ENCODE measurements around the gene SLC27A2. TPM values are rescaled to one million over a fixed set of nuclear protein-coding genes. Genes with fewer than 3 reads are reported as not detected.
"Not testable (repeated sequence)": the region's sequence is repeated elsewhere in the genome, so short reads cannot be mapped to it uniquely, and the experiment has no call there.

The SLC27A2 gene
- polyA plus RNA-seq, 1 donor = 0.09 TPM

- DNase-seq (ENCODE audit: low read depth) = no peak
Measured at GRCh38 chr15:50163719-50164410, 18.1 kb upstream of the SLC27A2 start.

GRCh38 chr15:50164458-50164857, 17.5 kb upstream of the SLC27A2 start:
- DNase-seq (ENCODE audit: low read depth) = no peak

DNA sequence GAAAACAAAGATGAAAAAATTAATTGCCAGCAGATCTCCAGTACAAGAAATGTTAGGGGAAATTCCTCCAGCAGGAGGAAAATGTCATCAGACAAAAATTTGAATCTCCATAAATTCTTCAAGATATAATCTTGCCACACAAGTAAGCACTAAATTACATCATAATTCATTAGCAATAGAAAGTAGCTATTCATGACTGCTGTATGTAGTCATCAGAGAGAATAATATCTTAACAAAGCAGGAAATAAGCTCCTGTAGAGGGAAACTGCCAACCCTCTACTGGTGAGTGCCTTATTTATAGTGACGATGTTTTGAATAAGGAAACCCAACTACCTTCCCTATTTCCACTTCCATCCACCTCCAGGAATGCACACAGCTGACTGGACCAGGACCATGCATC, 15.8 kb upstream of the SLC27A2 start:
- no peak for DNase-seq (ENCODE audit: low read depth)

DNA sequence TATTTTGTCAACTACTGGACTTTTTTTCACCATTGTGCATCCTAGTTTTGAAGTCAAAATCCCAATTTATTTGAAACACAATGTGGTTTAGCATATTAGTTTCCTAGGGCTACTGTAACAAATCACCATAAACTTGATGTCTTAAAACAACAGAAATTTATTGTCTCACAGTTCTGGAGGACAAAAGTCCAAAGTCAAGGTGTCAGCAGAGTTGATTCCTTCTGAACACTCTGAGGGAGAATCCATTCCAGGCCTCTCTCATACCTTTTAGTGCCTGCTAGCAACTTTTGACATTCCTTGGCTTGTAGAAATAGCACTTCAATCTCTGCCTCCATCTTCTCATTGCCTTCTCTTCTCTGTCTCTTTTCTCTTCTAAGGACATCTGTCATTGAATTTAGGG, 14.9 kb upstream of the SLC27A2 start:
- no peak for DNase-seq (ENCODE audit: low read depth)

GRCh38 chr15:50168379-50168778, 13.6 kb upstream of the SLC27A2 start:
- DNase-seq (ENCODE audit: low read depth) = no peak

DNA sequence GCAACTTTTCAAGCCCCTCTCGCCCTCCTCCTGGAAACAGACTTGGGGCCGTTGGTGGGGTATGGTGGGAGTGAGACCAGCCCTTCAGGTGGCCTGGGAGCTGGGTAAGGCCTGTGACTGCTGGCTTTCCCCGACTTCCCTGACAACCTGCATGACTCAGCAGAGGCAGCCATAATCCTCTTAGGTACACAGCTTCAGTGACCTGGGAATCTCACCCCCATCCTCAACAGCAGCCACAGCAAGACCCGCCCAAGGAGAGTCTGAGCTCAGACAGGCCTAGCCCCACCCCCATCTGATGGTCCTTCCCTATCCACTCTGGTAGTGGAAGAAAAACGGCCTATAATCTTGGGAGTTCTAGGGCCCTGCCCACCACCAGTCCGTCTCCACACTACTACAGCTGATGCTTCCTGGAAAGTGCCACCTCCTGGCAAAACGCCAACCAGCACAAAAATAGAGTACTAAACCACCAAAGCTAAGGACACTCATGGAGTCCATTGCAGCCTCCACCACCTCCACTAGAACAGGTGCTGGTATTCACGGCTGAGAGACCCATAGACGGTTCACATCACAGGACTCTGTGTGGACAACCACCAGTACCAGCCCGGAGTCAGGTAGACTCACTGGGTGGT, 13.1 kb upstream of the SLC27A2 start:
- DNase-seq (ENCODE audit: low read depth) = no peak

DNA sequence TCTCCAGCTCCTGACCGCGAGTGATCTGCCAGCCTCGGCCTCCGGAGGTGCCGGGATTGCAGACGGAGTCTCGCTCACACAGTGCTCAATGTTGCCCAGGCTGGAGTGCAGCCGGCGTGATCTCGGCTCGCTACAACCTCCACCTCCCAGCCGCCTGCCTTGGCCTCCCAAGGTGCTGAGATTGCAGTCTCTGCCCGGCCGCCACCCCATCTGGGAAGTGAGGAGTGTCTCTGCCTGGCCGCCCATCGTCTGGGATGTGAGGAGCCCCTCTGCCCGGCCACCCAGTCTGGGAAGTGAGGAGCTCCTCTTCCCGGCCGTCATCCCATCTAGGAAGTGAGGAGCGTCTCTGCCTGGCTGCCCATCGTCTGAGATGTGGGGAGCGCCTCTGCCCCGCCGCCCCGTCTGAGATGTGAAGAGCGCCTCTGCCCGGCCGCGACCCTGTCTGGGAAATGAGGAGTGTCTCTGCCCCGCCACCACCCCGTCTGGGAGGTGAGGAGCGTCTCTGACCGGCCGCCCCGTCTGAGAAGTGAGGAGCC, 9.6 kb upstream of the SLC27A2 start:
- not testable (repeated sequence) for DNase-seq (ENCODE audit: low read depth)

- DNase-seq (ENCODE audit: low read depth) = no peak
Measured at GRCh38 chr15:50176869-50177268, 5.1 kb upstream of the SLC27A2 start.

- no peak for DNase-seq (ENCODE audit: low read depth)
Measured at GRCh38 chr15:50180091-50180490, 1.9 kb upstream of the SLC27A2 start.

DNA sequence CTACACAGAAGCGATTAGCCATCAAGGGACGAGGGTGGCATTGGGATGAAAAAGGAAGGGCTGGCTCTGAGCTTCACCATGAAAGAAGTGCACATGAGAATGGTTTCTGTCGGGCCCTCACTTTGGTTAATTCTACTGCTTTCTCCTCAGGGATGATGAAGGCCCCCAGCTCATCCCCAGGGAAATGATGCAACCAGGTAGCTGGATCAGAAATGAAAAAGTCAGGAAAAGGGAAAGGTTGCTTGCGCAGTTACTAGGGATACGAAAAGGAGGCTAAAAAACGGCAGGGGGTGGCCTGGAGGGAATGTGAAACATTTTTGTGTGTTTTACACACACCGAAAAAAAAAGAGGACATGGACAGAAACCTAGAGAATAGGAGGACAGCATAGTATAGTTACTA, 1.4 kb upstream of the SLC27A2 start:
- DNase-seq (ENCODE audit: low read depth) = no peak

DNA sequence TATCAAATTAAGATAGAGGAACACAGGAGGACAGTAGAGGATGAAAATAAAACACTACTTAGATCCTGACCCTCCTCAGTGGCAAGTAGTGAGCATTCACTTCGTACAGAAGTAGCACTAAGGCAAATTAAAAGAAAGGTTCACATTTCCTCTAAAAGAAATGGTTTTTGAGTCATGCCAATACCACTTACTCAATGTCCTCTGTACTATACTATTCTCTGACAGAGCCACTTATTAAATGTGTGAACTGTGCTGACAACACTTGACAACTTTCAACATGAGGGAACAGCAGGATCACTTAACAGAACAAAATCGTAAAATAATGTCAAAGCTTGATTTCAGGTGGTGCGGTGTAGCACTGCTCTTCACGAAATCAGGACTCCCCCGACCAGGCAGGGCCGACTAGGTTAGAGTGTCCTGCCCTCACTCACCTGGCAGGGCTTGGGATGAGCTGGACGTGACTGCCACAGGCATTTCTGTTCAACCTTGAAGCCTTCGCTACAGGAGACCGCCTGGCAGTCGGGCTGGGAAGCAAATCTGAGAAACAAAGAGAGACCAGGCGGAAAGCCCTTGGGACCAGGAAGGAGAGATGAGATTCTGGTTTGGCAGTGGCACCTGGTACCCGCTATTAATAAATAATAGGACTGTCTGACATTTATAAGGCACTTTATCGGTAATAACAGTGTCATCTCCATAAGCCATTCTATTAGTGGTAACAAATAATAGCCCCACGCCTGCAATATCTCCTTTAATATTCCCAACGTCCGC, 611 bp upstream of the SLC27A2 start:
- no peak for DNase-seq (ENCODE audit: low read depth)

- DNase-seq (ENCODE audit: low read depth) = no peak
Measured at GRCh38 chr15:50182219-50183013, 420 bp downstream of the SLC27A2 start.

- DNase-seq (ENCODE audit: low read depth) = no peak
Measured at GRCh38 chr15:50183112-50183794, 1.3 kb downstream of the SLC27A2 start.

- DNase-seq (ENCODE audit: low read depth) = no peak
Measured at GRCh38 chr15:50184863-50185504, 3.0 kb downstream of the SLC27A2 start.

- no peak for DNase-seq (ENCODE audit: low read depth)
Measured at GRCh38 chr15:50186090-50186489, 4.1 kb downstream of the SLC27A2 start.

- no peak for DNase-seq (ENCODE audit: low read depth)
Measured at GRCh38 chr15:50186752-50187151, 4.8 kb downstream of the SLC27A2 start.

- no peak for DNase-seq (ENCODE audit: low read depth)
Measured at GRCh38 chr15:50187525-50187924, 5.5 kb downstream of the SLC27A2 start.

DNA sequence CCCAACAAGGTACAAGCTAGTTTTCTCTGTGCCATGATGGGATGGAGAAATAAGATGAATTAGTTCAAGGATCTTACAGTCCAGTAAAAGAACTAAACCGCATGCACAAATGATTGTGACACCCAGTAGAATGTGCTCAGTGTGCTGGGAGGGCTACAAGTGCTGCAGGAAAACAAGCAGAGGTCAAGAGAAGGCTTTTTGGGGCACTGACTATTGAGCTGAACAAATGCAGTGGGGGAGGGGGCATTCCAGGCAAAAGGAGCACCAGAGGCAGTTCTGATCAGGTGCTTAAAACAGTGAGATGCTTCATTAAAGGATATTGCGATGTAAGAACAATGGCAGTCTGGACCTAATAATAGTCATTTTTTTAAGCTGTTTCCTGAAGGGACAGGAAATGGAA, 6.0 kb downstream of the SLC27A2 start:
- DNase-seq (ENCODE audit: low read depth) = no peak

DNA sequence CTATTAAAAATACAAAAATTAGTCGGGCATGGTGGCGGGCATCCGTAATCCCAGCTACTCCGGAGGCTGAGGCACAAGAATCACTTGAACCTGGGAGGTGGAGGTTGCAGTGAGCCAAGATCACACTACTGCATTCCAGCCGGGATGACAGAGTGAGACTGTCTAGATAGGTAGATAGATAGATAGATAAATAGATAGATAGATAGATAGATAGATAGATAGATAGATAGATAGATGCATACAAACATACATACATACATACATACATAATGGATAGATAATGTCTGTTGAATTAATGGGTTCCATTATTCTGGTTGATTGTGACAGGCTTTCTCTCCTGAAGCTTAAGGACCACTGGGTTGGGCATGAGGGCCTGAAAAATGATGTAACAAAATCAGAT, 6.8 kb downstream of the SLC27A2 start:
- not testable (repeated sequence) for DNase-seq (ENCODE audit: low read depth)

GRCh38 chr15:50189633-50190032, 7.6 kb downstream of the SLC27A2 start:
- DNase-seq (ENCODE audit: low read depth) = no peak

DNA sequence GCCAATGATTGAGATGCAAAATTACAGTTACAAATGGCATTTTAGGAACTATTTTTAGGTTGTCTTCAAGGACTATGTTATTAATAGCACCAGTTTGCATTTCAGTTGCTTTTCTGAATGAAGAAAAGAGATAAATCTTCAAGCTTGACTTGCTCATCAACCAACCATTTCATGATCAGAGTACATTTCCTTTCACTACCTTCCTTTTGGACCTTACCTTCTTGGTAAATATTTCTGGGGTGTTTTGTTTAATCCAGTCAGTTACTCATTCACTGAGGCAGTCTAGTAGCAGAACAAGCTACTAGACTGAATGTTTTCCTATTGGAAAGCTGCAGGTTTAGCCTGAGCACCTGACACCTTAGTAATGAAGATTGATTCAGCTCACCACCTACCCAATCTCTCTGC, 8.2 kb downstream of the SLC27A2 start:
- no peak for DNase-seq (ENCODE audit: low read depth)
